ENCODE data around the gene CAMTA1. TPM values are rescaled to one million over a fixed set of nuclear protein-coding genes. Genes with fewer than 3 reads are reported as not detected.

CAMTA1 gene
- total RNA-seq, 1 donor from 2014 or later = 43.1 TPM

DNA sequence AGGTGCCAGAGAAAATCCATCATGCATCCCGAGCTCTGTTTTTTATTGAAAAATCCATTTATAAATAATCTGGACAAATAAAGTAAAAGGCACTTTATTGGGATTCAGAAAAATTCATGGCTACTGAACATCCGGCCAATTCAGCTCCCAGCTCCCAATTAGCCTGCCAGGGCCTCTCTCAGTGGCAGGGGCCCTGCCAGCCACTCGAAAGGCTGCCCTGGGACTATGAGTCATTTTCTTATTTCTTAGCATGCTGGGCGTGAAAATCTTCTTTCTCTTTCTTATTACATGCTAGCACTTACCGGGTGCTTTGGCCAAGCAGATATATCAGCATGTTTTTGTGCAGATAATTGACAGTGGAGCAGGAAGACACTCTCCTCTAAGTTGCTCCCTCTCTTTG, 283.3 kb downstream of the CAMTA1 start:
- intact Hi-C loops (cut with micrococcal nuclease) = no loop called here

DNA sequence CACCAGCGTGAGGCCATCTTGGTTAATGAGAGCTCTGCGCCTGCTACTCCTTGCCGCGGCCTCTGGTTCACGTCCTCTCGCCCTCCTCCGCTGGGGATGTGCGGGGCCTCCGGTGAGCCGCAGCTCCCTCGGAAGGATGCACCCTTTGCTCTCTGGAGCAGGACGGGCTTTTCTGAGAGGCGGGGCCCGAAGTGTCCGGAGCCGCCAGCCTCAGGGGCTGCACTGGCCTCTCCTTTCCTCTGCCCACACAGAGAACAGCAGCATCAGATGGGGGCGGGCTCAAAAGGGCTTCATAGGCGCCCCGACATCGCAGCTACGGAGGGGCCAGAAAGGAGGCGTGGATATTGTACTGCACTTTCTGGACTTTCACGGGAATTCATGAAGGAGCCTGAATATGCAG, 284.7 kb downstream of the CAMTA1 start:
- intact Hi-C loops (cut with micrococcal nuclease) = no loop called here

DNA sequence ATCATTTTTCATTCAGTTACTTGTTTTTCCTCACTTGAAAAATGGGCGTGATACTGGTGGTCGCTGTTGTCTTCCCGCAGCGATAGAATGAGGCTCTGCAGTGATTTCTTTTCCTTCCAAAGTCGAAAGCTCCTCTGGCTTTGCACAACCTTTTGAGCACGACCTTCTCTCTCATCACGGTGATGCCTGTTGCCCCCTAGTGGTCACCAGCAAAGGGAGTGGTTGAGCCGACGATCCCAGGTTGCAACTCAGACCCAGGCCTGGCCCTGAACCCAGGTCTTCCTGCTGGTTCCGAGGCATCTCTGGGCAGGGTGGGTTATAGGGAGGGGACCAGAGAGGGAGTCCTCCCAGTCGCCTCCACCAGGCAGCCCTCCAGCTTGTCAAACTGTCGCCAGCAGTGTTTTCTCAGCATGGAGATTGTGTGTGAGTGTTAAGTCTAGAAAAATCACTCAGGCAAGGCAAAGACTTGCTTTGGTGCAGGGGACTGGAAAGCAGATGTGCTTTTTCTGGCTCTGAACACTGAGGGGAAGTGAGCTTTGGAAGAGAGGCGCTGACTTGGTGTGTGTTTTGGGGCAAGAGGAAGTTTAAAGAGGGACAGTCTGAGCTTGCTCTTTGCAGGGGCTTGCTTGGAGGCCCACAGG, 285.3 kb downstream of the CAMTA1 start:
- intact Hi-C loops (cut with micrococcal nuclease) = no loop called here

DNA sequence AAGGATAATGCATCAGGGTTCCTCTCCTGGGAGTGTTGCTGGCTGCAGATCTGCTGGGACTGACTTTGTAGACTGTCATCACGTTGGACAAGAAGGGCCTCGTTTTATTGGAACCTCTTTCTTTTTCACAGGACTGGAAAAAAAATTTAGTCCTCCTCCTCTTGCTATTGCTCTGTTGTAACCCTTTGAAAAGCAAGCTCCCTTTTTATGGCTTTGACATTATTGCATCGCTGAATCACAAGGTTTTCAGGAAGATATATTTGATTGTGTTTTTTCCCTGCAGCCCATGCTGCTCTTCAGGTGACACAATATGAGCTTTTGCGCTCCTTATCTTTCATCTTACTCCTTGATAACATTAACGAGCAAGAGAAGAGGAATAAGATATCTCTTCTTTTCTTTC, 290.9 kb downstream of the CAMTA1 start:
- intact Hi-C loops (cut with micrococcal nuclease) = no loop called here

DNA sequence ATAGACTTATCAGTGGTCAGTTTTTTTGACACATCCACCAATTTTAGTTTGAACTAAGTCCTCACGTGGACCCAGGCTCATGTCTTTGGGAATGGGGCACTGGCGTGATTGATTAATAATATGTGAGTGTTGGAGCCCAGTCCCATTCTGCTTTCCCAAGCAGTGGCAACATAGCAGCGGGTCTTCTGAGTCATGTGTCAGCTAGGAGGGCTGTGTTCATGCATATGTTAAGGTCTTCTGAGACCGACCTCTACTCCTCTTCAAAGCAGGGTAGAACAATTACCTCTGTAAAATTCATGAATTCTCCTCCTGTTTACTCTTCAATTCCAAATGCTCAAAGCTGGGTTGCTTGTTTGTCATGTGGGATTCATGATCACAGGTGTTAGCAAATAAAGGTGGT, 291.3 kb downstream of the CAMTA1 start:
- intact Hi-C loops (cut with micrococcal nuclease) = no loop called here

DNA sequence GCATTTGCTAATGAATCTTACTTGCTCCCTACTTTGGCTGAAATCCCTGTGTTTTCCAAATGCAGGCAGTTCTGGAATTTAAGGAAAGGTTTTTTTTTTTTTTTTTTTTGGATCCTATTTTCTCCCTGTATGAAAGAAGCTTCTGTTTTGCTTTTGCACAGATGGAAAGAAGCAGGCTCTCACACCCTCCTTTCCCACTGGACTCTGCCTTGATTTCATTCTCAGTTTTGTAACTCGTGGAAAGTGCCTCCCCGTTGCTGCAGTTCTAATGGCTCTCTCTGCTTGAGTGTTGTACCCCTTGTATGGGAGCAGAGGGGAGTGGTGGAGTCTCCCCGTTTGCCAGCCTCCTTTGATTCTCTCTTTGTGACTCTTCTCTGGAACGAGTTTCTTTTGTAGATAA, 291.9 kb downstream of the CAMTA1 start:
- intact Hi-C loops (cut with micrococcal nuclease) = no loop called here

DNA sequence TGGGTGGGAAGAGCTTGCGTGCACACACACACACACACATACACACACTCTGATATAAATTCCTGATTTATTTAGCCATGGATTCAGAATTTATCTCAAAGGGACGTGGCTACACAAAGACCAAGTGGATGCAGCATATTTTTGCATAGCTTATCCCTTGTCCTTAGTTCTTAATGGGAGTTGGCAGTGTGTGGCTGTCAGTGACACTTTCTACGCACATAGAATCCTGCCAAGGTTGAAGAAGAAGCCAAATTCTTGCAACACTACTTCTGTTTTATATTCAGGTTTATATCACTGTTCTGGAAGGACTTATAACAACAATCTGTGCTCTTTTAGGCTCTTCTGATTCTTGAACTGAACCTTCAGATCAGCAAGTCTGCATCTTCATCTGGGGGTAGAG, 292.7 kb downstream of the CAMTA1 start:
- intact Hi-C loops (cut with micrococcal nuclease) = no loop called here

DNA sequence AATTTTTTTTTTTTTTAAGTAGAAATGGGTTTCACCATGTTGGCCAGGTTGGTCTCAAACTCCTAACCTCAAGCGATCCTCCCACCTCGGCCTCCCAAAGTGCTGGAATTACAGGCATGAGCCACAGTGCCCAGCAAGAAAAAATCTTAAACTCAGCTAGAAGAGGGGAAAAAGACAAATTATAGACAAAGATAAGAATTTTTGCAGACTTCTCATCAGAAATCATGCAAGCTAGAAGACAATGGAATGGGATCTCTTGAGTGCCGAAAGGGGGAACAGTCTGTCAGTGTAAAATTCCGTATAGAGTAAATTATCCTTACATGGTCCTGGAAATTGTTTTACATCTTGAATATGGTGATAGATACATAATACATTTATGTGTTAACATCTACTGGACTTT, 294.4 kb downstream of the CAMTA1 start:
- intact Hi-C loops (cut with micrococcal nuclease) = no loop called here

DNA sequence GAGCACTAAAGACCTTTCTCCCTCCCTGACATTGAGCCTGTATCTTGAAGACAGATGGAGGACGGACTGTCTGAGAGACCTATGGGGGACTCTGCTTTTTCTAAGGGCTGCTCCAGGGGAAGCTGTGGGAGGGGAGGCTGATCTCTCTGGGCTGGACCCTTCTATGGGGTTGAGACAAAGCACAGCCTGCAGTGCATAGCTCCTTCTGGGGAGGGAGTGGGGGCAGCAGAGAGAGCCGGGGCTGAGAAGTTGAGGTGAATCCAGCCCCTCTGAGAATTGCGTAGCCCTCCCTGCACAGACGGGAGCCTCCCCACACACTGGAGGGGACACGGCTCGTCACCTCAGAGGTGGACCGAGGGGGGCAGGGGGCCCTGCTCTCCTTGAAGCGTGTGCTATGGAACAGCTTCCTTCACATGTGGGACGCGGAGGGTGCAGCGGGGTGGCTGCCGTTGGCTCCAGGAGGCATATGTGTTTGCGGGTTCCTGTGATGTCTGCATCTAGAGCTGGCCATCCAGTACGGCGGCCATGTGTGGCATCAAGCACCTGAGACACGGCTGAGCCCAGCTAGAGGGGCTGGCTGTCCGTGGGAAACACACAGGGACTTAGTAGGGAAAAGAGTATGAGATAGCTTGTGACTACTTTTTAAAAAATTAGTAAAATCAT, 299.1 kb downstream of the CAMTA1 start:
- intact Hi-C loops (cut with micrococcal nuclease) = no loop called here

DNA sequence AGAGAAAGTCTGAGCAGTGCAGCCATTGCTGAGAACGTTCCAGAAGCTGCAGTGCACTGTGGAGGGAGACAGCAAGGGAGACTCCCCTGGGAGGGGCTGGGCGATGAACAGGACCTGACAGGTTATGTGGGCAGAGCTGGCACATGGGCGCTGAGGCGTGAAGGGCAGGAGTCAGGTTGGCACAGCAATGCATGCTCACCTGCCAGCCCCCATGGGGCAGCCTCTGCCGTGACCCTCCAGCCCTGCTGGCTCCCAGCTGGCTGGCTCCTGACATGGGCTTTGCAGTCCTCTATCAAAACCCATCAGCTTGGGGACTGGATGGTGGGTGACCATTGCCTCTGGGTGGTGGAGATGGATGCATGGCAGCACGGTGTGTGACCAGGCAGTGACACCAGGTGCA, 300.3 kb downstream of the CAMTA1 start:
- intact Hi-C loops (cut with micrococcal nuclease) = no loop called here

DNA sequence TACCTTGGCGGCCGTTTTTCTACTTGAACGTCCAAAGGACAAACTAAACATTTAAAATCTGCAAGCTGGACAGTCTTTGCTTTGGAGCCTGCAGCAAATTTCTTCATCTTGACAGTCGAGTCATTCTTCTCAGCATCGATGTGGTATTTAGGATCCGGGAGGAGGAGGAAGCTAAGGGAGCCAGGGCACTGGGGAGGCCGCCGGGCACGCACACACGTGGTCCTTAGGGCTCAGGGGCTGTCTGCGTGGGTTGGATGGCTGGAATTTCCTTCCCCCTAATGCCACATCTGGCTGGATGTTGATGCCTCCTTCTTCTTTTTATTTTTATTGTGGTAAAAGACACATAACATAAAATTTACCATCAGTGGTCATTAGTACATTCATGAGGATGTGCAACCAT, 300.9 kb downstream of the CAMTA1 start:
- intact Hi-C loops (cut with micrococcal nuclease) = no loop called here

DNA sequence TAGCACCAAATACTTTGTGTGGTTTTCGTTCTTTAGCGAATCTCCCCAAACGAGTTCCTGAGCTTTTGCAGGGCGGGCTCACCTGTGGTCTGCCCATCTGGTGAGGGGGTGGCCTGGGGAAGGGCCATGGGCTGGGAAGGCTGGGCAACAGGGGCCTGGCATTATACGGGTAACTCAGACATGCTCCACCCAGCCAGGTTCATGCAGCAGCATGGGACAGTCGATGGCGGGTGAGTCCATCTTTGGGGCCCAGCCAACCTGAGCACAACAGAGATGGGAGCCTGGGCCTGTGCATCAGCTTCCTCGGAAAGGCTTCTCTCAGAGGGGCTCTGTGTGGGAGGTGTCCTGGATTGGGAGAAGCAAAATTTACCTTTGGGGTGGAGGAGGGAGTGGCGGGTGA, 302.6 kb downstream of the CAMTA1 start:
- intact Hi-C loops (cut with micrococcal nuclease) = no loop called here

DNA sequence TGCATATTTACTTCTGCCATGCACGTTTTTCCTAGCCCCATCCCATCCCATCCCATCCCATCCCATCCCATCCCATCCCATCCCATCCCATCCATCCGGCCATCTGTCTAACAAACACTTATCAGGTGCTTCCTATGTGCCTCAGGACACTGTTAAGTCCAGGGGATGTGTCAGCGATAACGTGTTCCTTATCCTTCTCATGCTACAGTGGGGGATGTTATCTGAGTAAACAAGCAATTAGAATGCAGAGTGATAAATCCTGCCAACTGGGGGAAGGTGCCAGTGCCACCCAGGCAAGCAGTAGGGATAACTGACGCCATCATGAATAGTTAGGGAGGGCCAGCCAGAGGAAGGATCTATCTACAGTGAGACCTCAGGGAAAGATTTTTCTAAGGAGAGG, 304.2 kb downstream of the CAMTA1 start:
- intact Hi-C loops (cut with micrococcal nuclease) = no loop called here

DNA sequence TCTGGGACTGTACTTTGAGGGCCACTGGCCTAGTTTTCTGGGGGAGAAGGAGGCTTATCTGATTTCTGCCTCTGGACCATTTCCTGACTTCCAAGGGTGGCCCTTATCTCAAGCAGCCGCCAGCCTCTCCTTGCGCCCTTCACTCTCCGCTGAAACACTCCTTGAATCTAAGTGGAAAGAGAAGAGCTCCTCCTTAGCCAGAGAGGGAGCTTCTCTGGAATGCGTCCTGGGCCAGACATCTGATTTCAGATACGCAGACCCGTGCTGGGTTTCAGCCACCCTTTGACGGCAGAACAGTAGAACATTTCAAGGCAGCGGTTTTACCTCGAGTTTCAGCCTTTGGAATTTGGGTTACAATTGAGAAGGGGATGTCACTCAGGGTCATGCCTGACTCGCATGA, 308.0 kb downstream of the CAMTA1 start:
- intact Hi-C loops (cut with micrococcal nuclease) = no loop called here

DNA sequence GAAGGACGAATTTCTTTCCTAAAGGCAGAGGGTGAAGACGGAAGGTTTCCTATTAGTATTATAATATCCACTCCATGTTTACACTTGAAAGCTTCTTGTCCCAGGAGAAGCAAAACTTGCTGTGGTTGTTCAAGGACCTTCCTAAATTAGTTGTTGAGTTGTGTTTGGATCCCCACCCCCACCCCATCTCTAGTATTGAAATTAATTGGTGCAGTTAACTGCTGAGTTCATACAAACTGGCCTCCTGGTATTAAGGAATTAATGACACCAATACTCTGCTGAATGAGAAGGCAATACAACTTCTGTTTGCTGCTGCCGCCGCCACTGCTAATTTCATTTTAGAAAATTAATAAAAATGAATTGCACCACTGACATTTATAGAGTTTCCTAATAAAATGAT, 308.8 kb downstream of the CAMTA1 start:
- intact Hi-C loops (cut with micrococcal nuclease) = no loop called here

DNA sequence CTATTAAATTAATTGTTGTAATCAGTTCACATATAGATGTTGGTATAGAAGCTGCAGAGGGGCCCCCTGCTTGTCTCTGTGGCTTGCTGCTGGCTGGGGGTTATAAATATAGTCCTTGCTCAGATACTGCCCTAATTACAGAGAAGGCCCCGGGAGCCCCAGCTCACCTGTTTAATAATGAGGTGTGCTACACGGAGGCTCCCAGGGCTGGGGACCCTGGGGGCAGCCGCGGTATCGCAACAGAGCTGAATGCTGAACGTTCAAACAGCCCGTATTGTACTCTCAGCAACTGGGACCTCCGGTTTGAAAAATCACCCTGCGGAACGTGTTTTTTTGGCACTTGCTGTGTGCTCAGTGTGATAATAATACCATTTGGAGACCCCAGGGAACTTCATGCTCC, 309.3 kb downstream of the CAMTA1 start:
- intact Hi-C loops (cut with micrococcal nuclease) = no loop called here

DNA sequence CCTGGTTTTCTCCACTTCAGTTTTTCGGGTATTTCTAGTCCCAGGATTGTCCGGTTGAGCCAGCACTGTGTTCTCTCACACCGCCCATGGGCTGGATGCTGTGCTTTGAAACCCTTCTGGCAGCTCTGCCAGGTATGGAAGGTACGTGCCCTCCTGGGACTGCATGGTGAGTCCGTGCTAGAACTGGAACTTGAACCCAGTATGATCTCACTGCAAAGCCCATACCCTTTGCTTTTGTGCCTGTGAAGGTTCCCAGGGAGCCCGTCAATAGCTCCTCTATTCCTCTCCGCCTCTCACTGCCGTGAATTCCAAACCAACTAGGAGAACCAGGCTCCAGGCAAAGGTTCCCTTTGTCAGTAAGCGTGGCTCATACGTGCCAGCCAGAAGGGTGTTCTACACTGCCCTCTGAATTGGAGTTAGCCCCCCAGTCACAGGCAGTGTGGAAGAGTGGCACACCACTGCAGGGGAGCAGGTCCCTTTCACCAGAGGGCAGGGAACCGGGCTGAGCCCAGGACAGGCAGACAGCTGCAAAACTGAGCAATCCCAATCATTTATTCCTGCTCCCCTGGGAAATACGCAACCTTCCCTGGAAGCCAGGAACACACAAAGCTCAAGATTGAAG, 310.2 kb downstream of the CAMTA1 start:
- intact Hi-C loops (cut with micrococcal nuclease) = no loop called here

DNA sequence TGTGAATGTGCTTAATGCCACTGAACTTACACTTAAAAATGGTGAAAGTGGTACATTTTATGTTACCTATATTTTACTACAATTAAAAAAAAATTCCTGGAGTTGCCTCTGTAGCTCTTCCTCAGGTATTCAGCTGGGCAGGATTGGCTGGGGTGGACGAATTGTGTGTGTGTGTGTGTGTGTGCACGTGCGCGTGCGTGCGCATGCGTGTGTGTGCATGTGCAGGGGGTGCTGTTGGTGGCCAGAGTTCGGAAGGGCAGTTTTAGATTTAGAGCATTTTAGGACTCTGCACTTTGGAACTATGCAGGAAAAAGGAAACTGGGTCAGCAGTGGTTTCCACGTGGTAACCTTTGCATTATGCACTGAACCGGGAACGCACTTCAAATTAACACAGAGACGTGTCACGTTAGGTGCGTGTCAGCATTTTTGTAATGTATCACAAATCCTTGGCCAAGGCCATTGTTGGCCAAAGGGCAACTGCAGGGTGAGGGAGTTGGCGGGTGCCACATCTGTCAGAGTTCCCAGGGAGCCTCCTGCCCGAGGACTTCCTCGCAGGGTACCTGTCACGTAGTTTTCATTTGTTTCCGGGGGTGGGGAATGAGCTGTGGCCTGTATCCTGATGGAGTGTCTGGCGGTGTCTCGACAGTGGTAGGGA, 312.8 kb downstream of the CAMTA1 start:
- intact Hi-C loops (cut with micrococcal nuclease) = no loop called here

DNA sequence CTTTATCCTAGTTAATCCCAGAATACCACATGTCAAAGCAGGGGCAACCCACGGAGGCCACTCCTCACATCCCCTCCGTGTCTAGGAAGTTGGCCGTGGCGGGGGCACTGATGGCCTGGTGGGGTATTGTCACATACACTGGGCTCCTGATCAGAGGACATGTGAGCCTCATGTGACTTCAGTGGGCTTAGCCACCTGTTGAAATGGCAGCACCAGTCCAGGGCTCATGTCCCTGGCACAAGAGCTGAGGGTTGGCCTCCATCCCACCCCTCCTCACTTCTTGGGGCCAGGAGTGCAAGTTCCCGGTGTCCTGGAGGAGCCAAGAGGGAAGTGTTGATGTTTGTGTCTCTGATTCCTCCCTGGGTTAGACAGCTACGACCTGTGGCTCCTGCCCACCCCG, 313.4 kb downstream of the CAMTA1 start:
- intact Hi-C loops (cut with micrococcal nuclease) = no loop called here

DNA sequence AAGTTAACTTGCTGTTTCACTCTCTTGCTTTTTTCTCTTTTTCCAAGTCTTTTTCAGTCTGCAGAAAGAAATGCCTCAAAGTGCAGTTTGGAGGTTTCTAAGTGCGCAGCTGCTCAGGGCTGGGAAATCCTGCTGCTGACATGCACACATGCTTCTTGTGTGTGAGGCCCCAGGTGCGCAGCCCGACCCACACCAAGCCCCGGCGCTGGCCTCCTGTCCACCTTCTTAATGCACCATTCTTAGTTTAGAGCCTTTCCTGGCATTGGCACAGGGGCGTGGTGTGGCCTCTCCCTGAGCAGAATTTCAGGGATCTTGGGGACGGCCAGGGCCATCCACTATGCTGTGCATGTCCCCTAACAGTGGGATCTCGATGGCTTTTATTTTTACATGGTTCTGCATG, 315.2 kb downstream of the CAMTA1 start:
- intact Hi-C loops (cut with micrococcal nuclease) = no loop called here

DNA sequence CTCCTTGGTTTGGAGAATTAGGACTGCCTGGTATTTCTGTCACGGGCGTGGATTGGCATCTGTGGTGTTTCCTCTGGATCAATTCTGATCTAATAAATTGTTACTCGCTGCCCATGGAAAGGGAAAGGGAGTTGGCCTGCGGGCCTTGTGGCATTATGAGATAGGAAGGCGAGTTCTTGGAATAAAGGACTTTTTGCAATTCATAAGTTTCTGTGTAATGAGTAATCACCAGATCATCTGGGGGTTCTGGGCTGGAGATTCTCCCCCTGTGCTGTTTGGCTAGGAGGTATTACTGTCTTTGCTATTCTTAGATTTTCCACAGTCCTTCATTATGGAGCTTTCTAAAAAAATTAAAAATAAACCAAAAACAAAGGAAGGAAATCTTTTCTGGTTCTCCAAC, 315.9 kb downstream of the CAMTA1 start:
- intact Hi-C loops (cut with micrococcal nuclease) = no loop called here

DNA sequence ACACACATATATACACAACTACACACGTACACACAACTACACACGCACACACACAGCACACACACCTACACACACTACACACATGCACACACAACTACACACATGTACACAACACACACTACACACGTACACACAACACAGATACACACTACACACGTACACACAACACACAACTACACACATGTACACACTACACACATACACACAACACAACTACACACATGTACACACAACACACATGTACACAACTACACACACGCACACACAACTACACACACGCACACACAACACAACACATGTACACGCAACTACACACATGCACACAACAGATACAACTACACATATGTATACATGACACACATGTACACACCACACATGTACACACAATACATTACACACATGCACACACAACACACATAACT, 318.1 kb downstream of the CAMTA1 start:
- intact Hi-C loops (cut with micrococcal nuclease) = no loop called here

DNA sequence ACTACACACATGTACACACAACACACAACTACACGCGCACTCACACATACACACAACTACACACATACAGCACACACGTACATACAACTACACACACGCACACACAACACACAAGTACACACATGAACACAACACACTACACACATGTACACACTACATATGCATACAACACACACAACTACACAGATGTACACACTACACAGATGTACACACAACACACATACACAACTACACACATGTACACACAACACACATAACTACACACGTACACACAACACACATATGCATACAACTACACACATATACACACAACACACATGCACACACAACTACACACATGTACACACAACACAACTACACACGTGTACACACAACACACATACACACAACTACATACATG, 318.6 kb downstream of the CAMTA1 start:
- intact Hi-C loops (cut with micrococcal nuclease) = no loop called here
